K562 (cell line): ENCODE results near the gene OR2T10. TPM values are rescaled to one million over a fixed set of nuclear protein-coding genes. Genes with fewer than 3 reads are reported as not detected.

ENCODE experiments used
- ATF7 ChIP-seq: fragments of 450-650 bp; IDR thresholded peaks from 2 replicates; pipeline ENCODE4 v1.7.1; 2014; ENCODE audit warnings: mild to moderate bottlenecking, moderate library complexity
- CEBPG ChIP-seq, 3 experiments: fragments of 200-800 bp in 1 of 3; sonication (Bioruptor generic) in 1 of 3; sonication (generic) in 1 of 3; formaldehyde crosslinking in 1 of 3; IDR thresholded peaks in 2 of 3; conservative IDR thresholded peaks in 1 of 3; 2 replicates each; pipeline versions ENCODE4 v1.6.1 to v1.8.0; 2016 to 2022; ENCODE audit warnings: missing compliant biosample characterization in 2 of 3, missing genetic modification characterization in 2 of 3, mild to moderate bottlenecking in 1 of 3, missing genetic modification reagents in 1 of 3
- CXXC5 ChIP-seq: fragments of 250-450 bp; sonication (Bioruptor Pico); IDR thresholded peaks from 2 replicates; pipeline ENCODE4 v1.8.0; 2022; ENCODE audit warnings: inconsistent platforms, mild to moderate bottlenecking, moderate library complexity
- DDX20 ChIP-seq: fragments of 450-650 bp; IDR thresholded peaks from 2 replicates; pipeline ENCODE4 v1.6.1; 2016; ENCODE audit warnings: missing genetic modification characterization, low read depth, mild to moderate bottlenecking, missing compliant biosample characterization, moderate library complexity
- HCFC1 ChIP-seq: IDR thresholded peaks from 2 replicates; pipeline ENCODE4 v1.6.1; 2012; ENCODE audit warnings: low read depth, low read length, improper control_type of control experiment
- HDAC3 ChIP-seq: fragments of 450-650 bp; IDR thresholded peaks from 2 replicates; pipeline ENCODE4 v1.6.1; 2018; ENCODE audit warnings: borderline replicate concordance, mild to moderate bottlenecking, moderate library complexity; ENCODE audit not compliant: partially characterized antibody
- HIVEP1 ChIP-seq: fragments of 250-450 bp; sonication (Bioruptor Pico); IDR thresholded peaks from 2 replicates; pipeline ENCODE4 v1.4.0; 2020; ENCODE audit warnings: mild to moderate bottlenecking
- JUND ChIP-seq, 2 experiments: IDR thresholded peaks; 2 replicates in 1 of 2; 3 replicates in 1 of 2; pipeline ENCODE4 v1.6.1; 2011; ENCODE audit warnings: borderline replicate concordance in 2 of 2, low read depth in 2 of 2, low read length in 2 of 2, improper control_type of control experiment in 1 of 2, missing biosample characterization in 1 of 2, missing genetic modification characterization in 1 of 2, missing genetic modification reagents in 1 of 2
- KLF13 ChIP-seq: fragments of 450-650 bp; IDR thresholded peaks from 2 replicates; pipeline ENCODE4 v1.6.1; 2016; ENCODE audit warnings: missing genetic modification characterization, low read depth, mild to moderate bottlenecking, missing compliant biosample characterization, moderate library complexity, borderline replicate concordance
- MAFF ChIP-seq: IDR thresholded peaks from 2 replicates; pipeline ENCODE4 v1.6.1; 2012; ENCODE audit warnings: low read length, improper control_type of control experiment
- RBM15 ChIP-seq: fragments of 200-400 bp; formaldehyde crosslinking; IDR thresholded peaks from 2 replicates; pipeline ENCODE4 v1.6.1; 2018; ENCODE audit warnings: mild to moderate bottlenecking, low read length, moderate library complexity; ENCODE audit not compliant: insufficient read depth
- RHOXF2B ChIP-seq: fragments of 250-450 bp; sonication (Bioruptor Pico); conservative IDR thresholded peaks from 2 replicates; pipeline ENCODE4 v1.5.1; 2021
- SIX5 ChIP-seq, 2 experiments: IDR thresholded peaks; 2 replicates each; pipeline ENCODE4 v1.6.1; 2011; ENCODE audit warnings: low read length in 2 of 2, borderline replicate concordance in 1 of 2, low read depth in 1 of 2, mild to moderate bottlenecking in 1 of 2, moderate library complexity in 1 of 2; ENCODE audit not compliant: insufficient read depth in 1 of 2
- SP1 ChIP-seq: sonication (generic); formaldehyde crosslinking; IDR thresholded peaks from 2 replicates; pipeline ENCODE4 v1.8.1; 2022; ENCODE audit warnings: mild to moderate bottlenecking, missing genetic modification reagents
- ZFP30 ChIP-seq: fragments of 250-450 bp; sonication (Bioruptor Pico); IDR thresholded peaks from 2 replicates; pipeline ENCODE4 v1.8.0; 2022; ENCODE audit warnings: moderate library complexity, mild to moderate bottlenecking, inconsistent platforms, borderline replicate concordance
- ZNF124 ChIP-seq: sonication (generic); formaldehyde crosslinking; IDR thresholded peaks from 2 replicates; pipeline ENCODE4 v1.8.1; 2022; ENCODE audit warnings: missing genetic modification reagents
- ZNF253 ChIP-seq: fragments of 250-450 bp; sonication (Bioruptor Pico); conservative IDR thresholded peaks from 2 replicates; pipeline ENCODE4 v1.6.1; 2021; ENCODE audit warnings: mild to moderate bottlenecking
- ZNF76 ChIP-seq: fragments of 250-450 bp; sonication (Bioruptor Pico); IDR thresholded peaks from 2 replicates; pipeline ENCODE4 v1.4.0; 2020; ENCODE audit warnings: mild to moderate bottlenecking, moderate library complexity, borderline replicate concordance
- polyA plus RNA-seq, 8 experiments: library from polyadenylated mRNA; depleted of rRNA in 4 of 8; stranded (reverse) in 5 of 8; unstranded in 3 of 8; fragments of >200 nt; fragmentation: Nextera tagmentation in 2 of 8; fragmentation: Illumina TruSeq in 1 of 8; extraction: Ambion mirVana in 2 of 8; extraction: Trizol in 1 of 8; gene quantifications; 2 replicates each; pipeline versions ENCODE4 v1.2.1 to v1.2.3, GENCODE V29; 2011 to 2014; ENCODE audit warnings: inconsistent platforms in 1 of 8, missing spikeins in 1 of 8
- total RNA-seq, 7 experiments: library from RNA; depleted of rRNA in 6 of 7; stranded (reverse); fragments of >200 nt in 6 of 7; fragmentation: Illumina TruSeq in 2 of 7; extraction: Trizol in 2 of 7; gene quantifications; 2 replicates each; pipeline versions ENCODE4 v1.2.1 to v1.2.3, GENCODE V29; 2011 to 2021; ENCODE audit warnings: low replicate concordance in 1 of 7
- TF ChIP-seq, protein P1 (sequence below): fragments of 250-450 bp; sonication (Bioruptor Pico); IDR thresholded peaks from 2 replicates; pipeline ENCODE4 v1.5.0; 2020; ENCODE audit warnings: mild to moderate bottlenecking, borderline replicate concordance
- TF ChIP-seq, protein P2 (sequence below): conservative IDR thresholded peaks from 2 replicates; pipeline ENCODE4 v1.6.1; 2011; ENCODE audit warnings: low read depth, mild to moderate bottlenecking, low read length; ENCODE audit not compliant: control insufficient read depth
- TF ChIP-seq, protein P3 (sequence below): fragments of 450-650 bp; IDR thresholded peaks from 2 replicates; pipeline ENCODE4 v1.6.1; 2018; ENCODE audit not compliant: partially characterized antibody

OR2T10 gene
- total and polyA plus RNA-seq, 9 of the 15 experiments (the other 6 are each of a cell fraction or from before 2014, with no cell fraction given) = not detected

DNA sequence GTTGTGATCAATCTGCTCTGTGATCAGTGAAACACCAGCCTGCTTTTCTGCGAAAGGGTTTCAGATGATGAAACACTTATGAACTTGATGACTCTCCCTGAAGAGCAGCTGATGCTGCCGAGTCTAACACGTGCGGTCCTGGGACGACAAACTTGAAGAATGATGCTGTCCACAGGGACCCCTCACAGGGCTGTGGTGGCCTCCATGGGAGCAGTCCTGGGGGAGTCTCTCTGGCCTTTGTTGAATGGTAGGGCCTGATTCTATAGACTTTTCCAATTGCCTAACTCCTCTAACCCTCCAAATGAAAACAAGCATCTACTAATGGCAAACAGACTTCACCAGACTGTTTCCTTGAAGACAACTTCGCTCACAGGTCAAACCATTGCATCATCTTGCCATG is at the start of gene OR2T10 (continued):
- TF ChIP-seq, protein P1, sequence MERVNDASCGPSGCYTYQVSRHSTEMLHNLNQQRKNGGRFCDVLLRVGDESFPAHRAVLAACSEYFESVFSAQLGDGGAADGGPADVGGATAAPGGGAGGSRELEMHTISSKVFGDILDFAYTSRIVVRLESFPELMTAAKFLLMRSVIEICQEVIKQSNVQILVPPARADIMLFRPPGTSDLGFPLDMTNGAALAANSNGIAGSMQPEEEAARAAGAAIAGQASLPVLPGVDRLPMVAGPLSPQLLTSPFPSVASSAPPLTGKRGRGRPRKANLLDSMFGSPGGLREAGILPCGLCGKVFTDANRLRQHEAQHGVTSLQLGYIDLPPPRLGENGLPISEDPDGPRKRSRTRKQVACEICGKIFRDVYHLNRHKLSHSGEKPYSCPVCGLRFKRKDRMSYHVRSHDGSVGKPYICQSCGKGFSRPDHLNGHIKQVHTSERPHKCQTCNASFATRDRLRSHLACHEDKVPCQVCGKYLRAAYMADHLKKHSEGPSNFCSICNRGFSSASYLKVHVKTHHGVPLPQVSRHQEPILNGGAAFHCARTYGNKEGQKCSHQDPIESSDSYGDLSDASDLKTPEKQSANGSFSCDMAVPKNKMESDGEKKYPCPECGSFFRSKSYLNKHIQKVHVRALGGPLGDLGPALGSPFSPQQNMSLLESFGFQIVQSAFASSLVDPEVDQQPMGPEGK (CRISPR knock-in tag) = no peak
- no peak for TF ChIP-seq SIX5 (IDR thresholded peaks at IDR 0.05; ENCODE audit: borderline replicate concordance in 1 of 2, insufficient read depth in 1 of 2, low read depth in 1 of 2, low read length in 2 of 2)
- TF ChIP-seq DDX20 (tag) = no peak
- TF ChIP-seq RBM15 = no peak
- TF ChIP-seq JUND (IDR thresholded peaks at IDR 0.05; ENCODE audit: borderline replicate concordance, low read depth, low read length) = no peak
- TF ChIP-seq JUND (tag; IDR thresholded peaks at IDR 0.05; ENCODE audit: borderline replicate concordance, low read depth, low read length) = no peak
- no peak for TF ChIP-seq KLF13
- TF ChIP-seq MAFF = no peak
- TF ChIP-seq ATF7 = no peak
- no peak for TF ChIP-seq RHOXF2B (CRISPR knock-in tag)
- no peak for TF ChIP-seq HCFC1
- no peak for TF ChIP-seq ZNF124
- no peak for TF ChIP-seq CEBPG (CRISPR knock-in tag; IDR thresholded peaks at IDR 0.05)
- peak in 1 of 2 experiments; percentile 44; a peak in 1 of 4 replicates for TF ChIP-seq CEBPG (tag; conservative IDR thresholded peaks at IDR 0.05 in 1 of 2, IDR thresholded peaks at IDR 0.05 in 1 of 2)
- TF ChIP-seq, protein P2, sequence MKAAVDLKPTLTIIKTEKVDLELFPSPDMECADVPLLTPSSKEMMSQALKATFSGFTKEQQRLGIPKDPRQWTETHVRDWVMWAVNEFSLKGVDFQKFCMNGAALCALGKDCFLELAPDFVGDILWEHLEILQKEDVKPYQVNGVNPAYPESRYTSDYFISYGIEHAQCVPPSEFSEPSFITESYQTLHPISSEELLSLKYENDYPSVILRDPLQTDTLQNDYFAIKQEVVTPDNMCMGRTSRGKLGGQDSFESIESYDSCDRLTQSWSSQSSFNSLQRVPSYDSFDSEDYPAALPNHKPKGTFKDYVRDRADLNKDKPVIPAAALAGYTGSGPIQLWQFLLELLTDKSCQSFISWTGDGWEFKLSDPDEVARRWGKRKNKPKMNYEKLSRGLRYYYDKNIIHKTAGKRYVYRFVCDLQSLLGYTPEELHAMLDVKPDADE = no peak
- TF ChIP-seq SP1 = no peak
- TF ChIP-seq ZNF253 (CRISPR knock-in tag) = no peak
- no peak for TF ChIP-seq HIVEP1 (CRISPR knock-in tag)
- TF ChIP-seq, protein P3, sequence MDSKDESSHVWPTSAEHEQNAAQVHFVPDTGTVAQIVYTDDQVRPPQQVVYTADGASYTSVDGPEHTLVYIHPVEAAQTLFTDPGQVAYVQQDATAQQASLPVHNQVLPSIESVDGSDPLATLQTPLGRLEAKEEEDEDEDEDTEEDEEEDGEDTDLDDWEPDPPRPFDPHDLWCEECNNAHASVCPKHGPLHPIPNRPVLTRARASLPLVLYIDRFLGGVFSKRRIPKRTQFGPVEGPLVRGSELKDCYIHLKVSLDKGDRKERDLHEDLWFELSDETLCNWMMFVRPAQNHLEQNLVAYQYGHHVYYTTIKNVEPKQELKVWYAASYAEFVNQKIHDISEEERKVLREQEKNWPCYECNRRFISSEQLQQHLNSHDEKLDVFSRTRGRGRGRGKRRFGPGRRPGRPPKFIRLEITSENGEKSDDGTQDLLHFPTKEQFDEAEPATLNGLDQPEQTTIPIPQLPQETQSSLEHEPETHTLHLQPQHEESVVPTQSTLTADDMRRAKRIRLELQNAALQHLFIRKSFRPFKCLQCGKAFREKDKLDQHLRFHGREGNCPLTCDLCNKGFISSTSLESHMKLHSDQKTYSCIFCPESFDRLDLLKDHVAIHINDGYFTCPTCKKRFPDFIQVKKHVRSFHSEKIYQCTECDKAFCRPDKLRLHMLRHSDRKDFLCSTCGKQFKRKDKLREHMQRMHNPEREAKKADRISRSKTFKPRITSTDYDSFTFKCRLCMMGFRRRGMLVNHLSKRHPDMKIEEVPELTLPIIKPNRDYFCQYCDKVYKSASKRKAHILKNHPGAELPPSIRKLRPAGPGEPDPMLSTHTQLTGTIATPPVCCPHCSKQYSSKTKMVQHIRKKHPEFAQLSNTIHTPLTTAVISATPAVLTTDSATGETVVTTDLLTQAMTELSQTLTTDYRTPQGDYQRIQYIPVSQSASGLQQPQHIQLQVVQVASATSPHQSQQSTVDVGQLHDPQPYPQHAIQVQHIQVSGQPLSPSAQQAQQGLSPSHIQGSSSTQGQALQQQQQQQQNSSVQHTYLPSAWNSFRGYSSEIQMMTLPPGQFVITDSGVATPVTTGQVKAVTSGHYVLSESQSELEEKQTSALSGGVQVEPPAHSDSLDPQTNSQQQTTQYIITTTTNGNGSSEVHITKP = no peak
- no peak for TF ChIP-seq ZFP30
- TF ChIP-seq ZNF76 = no peak
- peak; percentile 34; the same call in 1 of the 2 replicates for TF ChIP-seq CXXC5 (CRISPR knock-in tag)
- TF ChIP-seq HDAC3 = no peak
